CMK (cell line): Measurements from ENCODE around the gene PPFIA1.

ENCODE experiments used
- DNase-seq: peaks from one replicate; pipeline ENCODE4 v3.0.0-alpha.2; 2010; ENCODE audit warnings: low read depth

The PPFIA1 gene

DNA sequence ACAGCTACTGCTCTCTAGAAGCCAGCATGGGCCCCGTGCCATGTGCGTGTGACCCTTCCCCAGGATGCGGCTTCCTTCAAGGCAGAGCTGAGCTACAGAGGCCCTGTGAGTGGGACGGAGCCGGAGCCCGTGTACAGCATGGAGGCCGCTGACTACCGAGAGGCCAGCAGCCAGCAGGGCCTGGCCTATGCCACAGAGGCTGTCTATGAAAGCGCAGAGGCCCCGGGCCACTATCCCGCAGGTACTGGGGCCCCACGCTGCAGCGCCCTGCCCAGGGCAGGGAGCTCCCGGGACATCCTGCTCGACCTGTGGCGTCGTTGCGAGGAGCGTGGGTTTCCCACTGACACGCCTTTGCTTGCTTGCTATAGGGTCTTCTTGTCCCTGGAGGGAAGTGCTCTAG, 162.5 kb downstream of the PPFIA1 start:
- DNase-seq, result no peak

DNA sequence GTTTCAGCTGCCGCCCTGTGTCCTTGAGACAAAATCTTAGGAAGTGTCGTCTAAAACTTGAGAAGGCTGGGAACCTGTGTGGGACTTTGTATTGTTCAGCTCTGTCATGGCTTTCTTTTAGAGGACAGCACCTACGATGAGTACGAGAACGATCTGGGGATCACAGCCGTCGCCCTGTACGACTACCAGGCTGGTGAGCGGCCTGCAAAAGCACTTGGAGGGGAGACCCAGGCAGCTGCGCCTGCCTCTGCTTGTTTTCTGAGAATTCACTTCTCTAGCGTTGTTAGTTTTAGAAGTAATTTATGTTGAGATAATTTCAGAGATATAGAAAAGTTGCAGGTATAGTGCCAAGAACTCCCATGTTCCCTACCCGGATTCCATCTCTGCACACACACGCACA, 163.0 kb downstream of the PPFIA1 start:
- DNase-seq, result no peak
